Common myeloid progenitor, CD34-positive (primary cell): Measurements from ENCODE around the gene CCBE1.

Source experiments
- CTCF ChIA-PET: fragments of 350-600 bp; sonication (Branson Sonifier 250); formaldehyde crosslinking; loops from one replicate; lab custom pipeline; 2021; ENCODE audit warnings: antibody characterized with exemption; lab: Charles Lee
- POLR2A ChIA-PET: fragments of 350-600 bp; sonication (Branson Sonifier 250); formaldehyde crosslinking; loops from one replicate; lab custom pipeline; 2021; ENCODE audit warnings: antibody characterized with exemption; lab: Charles Lee
- DNase-seq, 3 donors: peaks; one replicate each; pipeline versions ENCODE4 v3.0.0 to v3.0.0-alpha.2; 2013
- H3K27ac ChIP-seq, 2 experiments: 1 replicate in 1 of 2; 2 replicates in 1 of 2; pipeline ENCODE4 v1.7.0; 2013; ENCODE audit warnings: inconsistent platforms in 2 of 2, low read length in 2 of 2, mild to moderate bottlenecking in 2 of 2, low read depth in 1 of 2, moderate library complexity in 1 of 2; ENCODE audit not compliant: severe bottlenecking in 2 of 2, insufficient read depth in 1 of 2, poor library complexity in 1 of 2
- H3K27me3 ChIP-seq, 5 experiments: replicated peaks in 2 of 5; 1 replicate in 3 of 5; 2 replicates in 2 of 5; pipeline versions ENCODE4 v1.6.1 to v1.7.0; 2013; ENCODE audit warnings: low read length in 4 of 5, mild to moderate bottlenecking in 2 of 5, moderate library complexity in 2 of 5, inconsistent platforms in 1 of 5; ENCODE audit not compliant: insufficient read depth in 5 of 5, control insufficient read depth in 4 of 5
- H3K36me3 ChIP-seq, 4 experiments: 1 replicate in 2 of 4; 2 replicates in 2 of 4; pipeline versions ENCODE4 v1.6.1 to v1.7.0; 2013; ENCODE audit warnings: low read length in 3 of 4, control low read depth in 1 of 4, mild to moderate bottlenecking in 1 of 4; ENCODE audit not compliant: control insufficient read depth in 4 of 4, insufficient read depth in 4 of 4
- H3K4me1 ChIP-seq, 4 experiments: 1 replicate in 3 of 4; 2 replicates in 1 of 4; pipeline versions ENCODE4 v1.6.1 to v1.7.1; 2013; ENCODE audit warnings: low read length in 3 of 4, mild to moderate bottlenecking in 3 of 4, control low read depth in 1 of 4, inconsistent platforms in 1 of 4, moderate library complexity in 1 of 4; ENCODE audit not compliant: control insufficient read depth in 4 of 4, insufficient read depth in 4 of 4; ENCODE audit errors: control extremely low read depth in 1 of 4
- H3K4me3 ChIP-seq, 7 experiments: 1 replicate in 4 of 7; 2 replicates in 3 of 7; pipeline versions ENCODE4 v1.5.1 to v1.7.0; 2013; ENCODE audit warnings: mild to moderate bottlenecking in 7 of 7, low read length in 6 of 7, moderate library complexity in 6 of 7, inconsistent platforms in 2 of 7, low read depth in 2 of 7, control low read depth in 1 of 7; ENCODE audit not compliant: insufficient read depth in 4 of 7, control insufficient read depth in 1 of 7; ENCODE audit errors: extremely low read depth in 1 of 7
- H3K9me3 ChIP-seq, 5 experiments: 1 replicate in 4 of 5; 2 replicates in 1 of 5; pipeline versions ENCODE4 v1.6.1 to v1.7.1; 2013; ENCODE audit warnings: low read length in 4 of 5, mild to moderate bottlenecking in 2 of 5, inconsistent platforms in 1 of 5, low read depth in 1 of 5, moderate library complexity in 1 of 5; ENCODE audit not compliant: control insufficient read depth in 4 of 5, insufficient read depth in 2 of 5; ENCODE audit errors: control extremely low read depth in 1 of 5
- WGBS: methylation state at CpG from one replicate; pipeline ENCODE4 v1.1.5; 2013; ENCODE audit not compliant: insufficient coverage; 5-methylcytosine and 5-hydroxymethylcytosine counted together

The CCBE1 gene

GRCh38 chr18:59383851-59384250 lies 313.4 kb downstream of the CCBE1 start:
- 81% methylated on average over 6 of the region's 6 CpGs for WGBS

GRCh38 chr18:59382383-59382782 lies 314.8 kb downstream of the CCBE1 start:
- WGBS: 100% methylated on average over 4 of the region's 7 CpGs
- ChIA-PET POLR2A (no interaction called here), CTCF (interaction anchor here (0.7 kb wide), 2 partner anchors 9 to 10 kb away, joined by 3 read pairs; no protein-coding TSS in a partner anchor)
- Histone ChIP-seq H3K4me1 (no peaks in the 10 kb centered on the region), H3K27ac (no peak overlapping the region), H3K27me3 (peaks cover 0 to 12% (median 3%) of the 10 kb centered on the region in 5 experiments), H3K4me3 (no peak overlapping the region), H3K9me3 (no peaks in the 10 kb centered on the region), H3K36me3 (no peaks in the 10 kb centered on the region)
- DNase-seq: no peak

More at GRCh38 chr18:59383851-59384250, 313.4 kb downstream of the CCBE1 start:
- Histone ChIP-seq H3K9me3 (no peaks in the 10 kb centered on the region), H3K4me3 (no peak overlapping the region), H3K27me3 (peaks cover 0 to 8% (median 0%) of the 10 kb centered on the region in 5 experiments), H3K36me3 (no peaks in the 10 kb centered on the region), H3K4me1 (no peaks in the 10 kb centered on the region), H3K27ac (no peak overlapping the region)
- POLR2A ChIA-PET: no interaction called here
- CTCF ChIA-PET: interaction anchor here (1.2 to 1.6 kb wide), 2 partner anchors 18 to 135 kb away, joined by 3 to 6 read pairs; no protein-coding TSS in a partner anchor
- DNase-seq: no peak

GRCh38 chr18:59381949-59382348 lies 315.3 kb downstream of the CCBE1 start:
- Histone ChIP-seq H3K27me3 (peaks cover 0 to 12% (median 3%) of the 10 kb centered on the region in 5 experiments), H3K36me3 (no peaks in the 10 kb centered on the region), H3K27ac (no peak overlapping the region), H3K9me3 (no peaks in the 10 kb centered on the region), H3K4me3 (no peak overlapping the region), H3K4me1 (no peaks in the 10 kb centered on the region)
- WGBS: 84% methylated on average over 6 of the region's 6 CpGs
- POLR2A ChIA-PET: no interaction called here
- DNase-seq: no peak
- CTCF ChIA-PET: interaction anchor here (0.7 kb wide), 2 partner anchors 9 to 10 kb away, joined by 3 read pairs; no protein-coding TSS in a partner anchor
